Measurements from ENCODE around the gene RNF126.

DNA sequence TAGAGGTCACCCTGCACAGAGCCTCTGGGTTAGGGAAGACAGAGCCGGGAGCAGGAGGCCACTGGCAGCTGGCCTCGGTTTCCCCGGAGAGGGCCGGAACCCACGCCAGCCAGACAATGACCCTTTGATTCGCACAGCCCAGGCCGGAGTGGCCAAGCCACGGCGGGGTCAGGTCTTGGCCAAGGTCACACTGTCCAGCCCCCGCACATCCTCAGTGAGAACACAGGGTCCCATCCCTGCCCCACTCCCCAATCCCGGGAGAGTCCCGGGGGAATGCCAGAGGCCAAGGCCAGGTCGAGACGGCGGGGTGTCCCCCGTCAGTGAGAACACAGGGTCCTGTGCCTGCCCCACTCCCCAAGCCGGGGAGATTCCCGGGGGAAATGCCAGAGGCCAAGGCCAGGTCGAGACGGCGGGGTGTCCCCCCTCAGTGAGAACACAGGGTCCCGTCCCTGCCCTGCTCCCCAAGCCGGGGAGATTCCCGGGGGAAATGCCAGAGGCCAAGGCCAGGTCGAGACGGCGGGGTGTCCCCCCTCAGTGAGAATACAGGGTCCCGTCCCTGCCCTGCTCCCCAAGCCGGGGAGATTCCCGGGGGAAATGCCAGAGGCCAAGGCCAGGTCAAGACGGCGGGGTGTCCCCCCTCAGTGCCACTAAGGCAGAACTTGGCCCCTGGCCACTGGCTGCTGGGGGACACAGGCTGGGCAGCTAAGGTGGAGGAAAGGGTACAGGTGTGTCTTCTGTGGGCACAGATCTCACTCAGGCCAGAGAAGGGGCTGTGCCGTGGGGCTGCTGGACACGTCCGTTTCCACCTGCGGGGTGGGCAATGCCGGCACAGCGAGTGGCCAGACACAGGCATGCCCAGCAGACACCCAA lies 11.5 kb upstream of the RNF126 start:
- TF ChIP-seq CTCF (IDR thresholded peaks at IDR 0.05; ENCODE audit: borderline replicate concordance, extremely low read depth, low read length, poor library complexity, severe bottlenecking) (no peak), EZH2 (IDR thresholded peaks at IDR 0.05; ENCODE audit: borderline replicate concordance, low read depth, low read length, severe bottlenecking) (no peak)
